ENCODE measurements around the gene PPIL6.

- no peak for TF ChIP-seq CTCF (IDR thresholded peaks at IDR 0.05)
- no peak for TF ChIP-seq EZH2 (IDR thresholded peaks at IDR 0.05; ENCODE audit: borderline replicate concordance, insufficient read depth, low read depth, low read length, poor library complexity, severe bottlenecking)
Observed at GRCh38 chr6:109360281-109360680, 80.1 kb downstream of the PPIL6 start.
